Astrocyte (in vitro differentiated cells and primary cell): ENCODE data around the gene MICAL2.
A peak's percentile ranks its signal among the peaks of the same experiment; 100 is the strongest.

Experiments
- CTCF ChIP-seq: IDR thresholded peaks from 2 replicates; pipeline ENCODE4 v1.5.1; 2011; ENCODE audit warnings: low read depth, mild to moderate bottlenecking, inconsistent platforms, low read length, moderate library complexity; ENCODE audit not compliant: insufficient read depth
- EZH2 ChIP-seq: IDR thresholded peaks from 2 replicates; pipeline ENCODE4 v1.6.1; 2012; ENCODE audit warnings: mild to moderate bottlenecking, low read length, inconsistent platforms; ENCODE audit not compliant: insufficient read depth

GRCh38 chr11:12287374-12288211, 177.2 kb downstream of the MICAL2 start:
- TF ChIP-seq CTCF (peak; percentile 44), EZH2 (no peak)
